ENCODE results near the gene AIRE. TPM values are rescaled to one million over a fixed set of nuclear protein-coding genes. Genes with fewer than 3 reads are reported as not detected.

Gene AIRE
- total RNA-seq, 1 experiment from 2014 or later = 0.17 TPM

DNA sequence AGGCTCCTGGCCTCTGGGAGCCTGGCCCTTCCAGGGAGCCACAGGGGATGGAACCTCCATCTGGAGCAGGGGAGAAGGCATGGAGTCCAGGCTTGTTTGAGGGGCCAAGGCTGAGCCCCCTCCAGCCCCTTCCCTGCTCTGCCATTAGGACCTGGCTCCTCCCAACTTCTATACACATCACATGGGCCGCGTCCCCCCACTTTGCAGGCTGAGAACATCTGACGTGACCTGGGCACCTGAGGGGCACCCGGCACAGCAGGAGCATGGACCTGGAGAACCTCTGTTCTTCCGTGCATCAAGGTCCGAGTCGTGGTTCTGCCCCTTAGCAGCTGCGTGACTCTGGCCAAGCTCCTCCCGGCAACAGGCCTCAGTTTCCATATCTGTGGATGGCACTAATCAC, 3.9 kb upstream of the AIRE start:
- no peaks in the 10 kb centered on the region for H3K36me3 Mint-ChIP-seq (ENCODE audit: insufficient read depth in 1 of 3, low read depth in 3 of 3)
- H3K4ac ChIP-seq (ENCODE audit: low read depth, low read length) = no peak overlapping the region
- H3K4me1 Mint-ChIP-seq = peaks cover 22 to 26% of the 10 kb centered on the region in 2 experiments

More for the DNA sequence above, 3.9 kb upstream of the AIRE start:
- H4K20me1 ChIP-seq (ENCODE audit: control insufficient read depth, insufficient read depth, insufficient read length) = no peaks in the 10 kb centered on the region
- Mint-ChIP-seq H3K9me3 (no peaks in the 10 kb centered on the region), H3K27ac (no peak overlapping the region), H3K27me3 (ENCODE audit: low read depth) (peaks cover 11% of the 10 kb centered on the region), H3K4me3 (no peak overlapping the region)
- no peak overlapping the region for H2BK12ac ChIP-seq (ENCODE audit: insufficient read length, low read depth, low read length)
- H3K23me2 ChIP-seq (ENCODE audit: insufficient read length, low read depth, low read length, poor library complexity, severe bottlenecking) = no peaks in the 10 kb centered on the region
- no peaks in the 10 kb centered on the region for H3K27me3 ChIP-seq (ENCODE audit: insufficient read depth, low read length)
- DNase-seq = no peak
- no peak overlapping the region for H2AFZ ChIP-seq (ENCODE audit: low read length)
- H3K56ac ChIP-seq (ENCODE audit: insufficient read length, low read depth, low read length) = no peak overlapping the region
- no peak overlapping the region for H4K5ac ChIP-seq (ENCODE audit: insufficient read length, low read depth, low read length)
- H3K18ac ChIP-seq (ENCODE audit: insufficient read length, low read depth, low read length) = no peak overlapping the region
- no peak overlapping the region for H3K9ac ChIP-seq (ENCODE audit: extremely low read depth, insufficient read length, low read length)
- no peak overlapping the region for H3K14ac ChIP-seq (ENCODE audit: insufficient read depth, low read length)
- no peak for TF ChIP-seq CTCF (conservative IDR thresholded peaks at IDR 0.05)
- no peaks in the 10 kb centered on the region for H3K9me3 ChIP-seq (ENCODE audit: control insufficient read depth, low read depth, low read length)
- H4K8ac ChIP-seq (replicated peaks; ENCODE audit: insufficient read length, low read depth, low read length) = no peak overlapping the region
- H2BK20ac ChIP-seq (ENCODE audit: low read depth, low read length, poor library complexity, severe bottlenecking) = no peak overlapping the region
- H2BK15ac ChIP-seq (ENCODE audit: low read depth, low read length) = no peak overlapping the region
- H3K79me2 ChIP-seq (ENCODE audit: insufficient read depth, low read length) = no peaks in the 10 kb centered on the region
- no peak overlapping the region for H2AK5ac ChIP-seq (ENCODE audit: insufficient read length, low read length)
- no peak overlapping the region for H3K4me2 ChIP-seq (ENCODE audit: insufficient read depth, insufficient read length, low read length)
- H3T11ph ChIP-seq (ENCODE audit: low read length) = no peak overlapping the region
- H3K4me1 ChIP-seq (ENCODE audit: insufficient read depth, low read length) = no peaks in the 10 kb centered on the region; the same call in 1 of the 2 replicates
- WGBS (ENCODE audit: extremely low coverage, insufficient read length, low lambda C conversion rate) = no CpG with 5 or more reads among the region's 9 CpGs
- H3K79me1 ChIP-seq (ENCODE audit: insufficient read depth, low read depth, low read length, poor library complexity, severe bottlenecking) = no peaks in the 10 kb centered on the region
- H2BK120ac ChIP-seq (ENCODE audit: low read depth, low read length, poor library complexity, severe bottlenecking) = no peak overlapping the region
- H3K23ac ChIP-seq (ENCODE audit: insufficient read length, low read depth, low read length) = no peak overlapping the region
- no peak overlapping the region for H4K91ac ChIP-seq (ENCODE audit: insufficient read length, low read depth, low read length)
- H2BK5ac ChIP-seq (ENCODE audit: insufficient read length, low read length) = no peak overlapping the region
- no peak overlapping the region for H3K27ac ChIP-seq (ENCODE audit: insufficient read length, low read depth, low read length)
